CD4-positive, alpha-beta T cell treated with Interleukin-21 for 1 hour (primary cell): Measurements from ENCODE around the gene CACNA2D1.

Experiments
- DNase-seq: peaks from one replicate; pipeline ENCODE4 v3.0.0-alpha.2; 2020

The CACNA2D1 gene

GRCh38 chr7:82270870-82271269 is 172.7 kb downstream of the CACNA2D1 start:
- no peak for DNase-seq

- no peak for DNase-seq
These were observed 174.9 kb downstream of the CACNA2D1 start for GRCh38 chr7:82268632-82269031.

- DNase-seq = no peak
These were observed 177.5 kb downstream of the CACNA2D1 start for GRCh38 chr7:82266081-82266480.

GRCh38 chr7:82264783-82265305 is 178.7 kb downstream of the CACNA2D1 start:
- DNase-seq = no peak

DNA sequence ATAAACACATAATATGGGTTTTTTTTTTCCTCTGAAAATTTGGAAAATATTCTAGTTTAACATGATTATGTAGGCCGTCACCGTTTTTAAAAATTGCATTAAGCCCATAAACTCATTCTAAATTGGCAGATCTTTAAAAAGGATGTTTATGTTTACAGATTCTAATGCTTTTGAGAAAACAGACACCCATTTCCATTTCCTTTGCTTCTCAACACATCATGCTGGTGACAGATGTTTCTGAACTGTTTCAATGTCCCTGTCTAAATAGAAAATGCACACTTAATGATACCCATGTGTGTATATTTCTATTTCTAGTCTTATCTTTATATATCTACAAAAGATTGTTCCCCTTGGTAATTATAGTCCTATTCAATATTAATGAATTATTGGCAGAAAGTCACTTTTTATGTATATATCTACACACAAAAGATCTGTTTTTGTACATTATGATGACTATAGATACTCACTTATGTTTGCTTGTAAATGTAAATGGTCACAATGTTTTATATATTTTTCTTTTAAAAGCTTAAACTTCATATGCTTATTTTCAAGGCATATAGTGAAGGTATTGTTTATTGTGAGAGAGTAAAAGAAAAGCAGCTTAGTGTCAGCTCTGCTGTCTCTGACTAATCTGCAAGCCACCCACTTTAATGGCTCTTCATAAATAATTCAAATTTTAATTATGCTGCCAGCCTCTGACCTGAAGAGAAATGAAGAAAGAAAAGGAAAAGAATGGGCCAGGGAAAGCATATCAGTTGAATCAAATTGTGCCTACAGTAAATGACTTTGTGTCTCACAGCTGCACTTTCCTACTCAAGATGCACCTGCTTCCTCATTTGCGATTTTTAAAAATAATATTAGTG is 179.4 kb downstream of the CACNA2D1 start:
- no peak for DNase-seq

DNA sequence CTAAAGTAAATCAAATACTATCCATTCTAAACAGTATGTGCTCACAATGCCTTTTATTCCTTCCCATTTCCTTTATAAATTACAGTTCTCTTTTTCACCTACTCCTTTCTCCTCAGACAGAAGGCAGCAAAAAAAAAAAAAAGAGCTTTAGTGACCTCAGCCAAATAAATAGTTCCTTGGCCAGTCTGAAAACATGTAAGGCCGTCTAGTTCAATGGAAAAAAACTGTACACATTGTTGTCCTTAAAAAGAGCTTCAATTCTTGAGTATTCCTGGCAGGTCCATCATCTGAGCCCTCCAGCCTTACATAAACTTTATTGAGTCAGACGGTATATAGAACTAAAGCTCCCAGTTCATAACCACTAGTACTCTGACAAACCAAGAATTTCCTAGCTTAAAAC is 185.4 kb downstream of the CACNA2D1 start:
- no peak for DNase-seq

- DNase-seq = no peak
These were observed 186.4 kb downstream of the CACNA2D1 start for GRCh38 chr7:82257118-82257695.

GRCh38 chr7:82255706-82256105 is 187.9 kb downstream of the CACNA2D1 start:
- DNase-seq = no peak

DNA sequence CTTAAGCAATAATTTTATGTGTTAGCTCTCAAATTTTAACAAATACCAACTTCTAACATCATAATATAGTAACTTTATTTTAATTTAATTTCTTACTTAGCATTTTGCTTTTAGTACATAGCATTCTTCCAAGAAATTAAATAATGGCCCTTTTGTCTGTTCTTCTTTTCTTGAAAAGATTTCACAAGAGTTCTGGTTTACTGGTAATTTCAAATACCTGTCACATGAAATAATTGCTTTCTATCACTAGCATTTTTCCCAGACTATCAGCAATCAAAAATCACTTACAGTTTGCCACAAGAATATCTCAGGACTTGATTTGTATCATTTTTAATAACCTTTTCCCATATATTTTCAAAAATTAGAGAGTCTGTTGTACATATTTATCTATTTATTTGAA is 193.0 kb downstream of the CACNA2D1 start:
- DNase-seq = no peak

DNA sequence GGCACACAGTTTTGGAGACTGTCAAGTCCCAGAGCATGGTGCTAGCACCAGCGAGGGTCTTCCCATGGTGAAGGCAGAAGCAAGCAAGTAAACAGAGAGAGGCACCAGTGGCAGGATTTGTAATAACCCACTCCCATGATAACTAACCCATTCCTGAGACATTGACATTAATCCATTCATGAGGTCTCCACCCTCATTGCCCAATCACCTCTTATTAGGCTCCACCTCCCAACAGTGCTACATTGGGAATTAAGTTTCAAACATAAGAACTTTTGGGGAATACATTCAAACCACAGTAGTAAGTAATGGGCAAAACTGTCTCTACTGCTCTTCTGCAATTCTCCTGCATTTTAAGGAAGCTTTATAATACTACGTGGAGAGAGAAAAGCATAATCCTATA is 193.6 kb downstream of the CACNA2D1 start:
- DNase-seq = no peak

DNA sequence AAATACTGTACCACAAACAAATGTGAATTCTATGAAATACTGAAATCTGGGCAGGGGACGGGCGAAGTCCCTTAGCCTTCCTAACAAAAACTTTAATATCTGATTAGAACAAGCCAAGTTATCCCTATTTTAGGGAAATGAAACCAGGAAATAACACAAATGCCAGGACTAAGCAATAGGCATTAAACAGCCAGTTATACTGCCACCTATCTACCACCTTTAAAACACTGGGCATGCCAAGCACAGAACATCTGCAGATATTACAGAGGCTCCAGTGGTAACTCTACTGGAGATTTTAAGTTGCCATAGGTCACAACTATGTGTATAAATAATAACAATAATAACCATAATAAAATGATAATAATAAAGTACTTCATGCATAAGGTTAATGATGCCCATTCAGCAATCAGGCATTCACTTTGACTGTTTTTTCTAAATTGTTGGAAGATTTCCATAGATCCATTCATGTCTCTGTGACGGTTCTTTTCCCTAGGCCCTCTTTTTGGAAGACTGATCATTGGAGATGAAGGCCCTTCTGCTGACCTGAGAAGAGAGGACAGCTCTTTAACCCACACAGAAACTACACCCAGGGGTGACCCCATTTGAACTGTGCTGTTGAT is 195.7 kb downstream of the CACNA2D1 start:
- DNase-seq = no peak

DNA sequence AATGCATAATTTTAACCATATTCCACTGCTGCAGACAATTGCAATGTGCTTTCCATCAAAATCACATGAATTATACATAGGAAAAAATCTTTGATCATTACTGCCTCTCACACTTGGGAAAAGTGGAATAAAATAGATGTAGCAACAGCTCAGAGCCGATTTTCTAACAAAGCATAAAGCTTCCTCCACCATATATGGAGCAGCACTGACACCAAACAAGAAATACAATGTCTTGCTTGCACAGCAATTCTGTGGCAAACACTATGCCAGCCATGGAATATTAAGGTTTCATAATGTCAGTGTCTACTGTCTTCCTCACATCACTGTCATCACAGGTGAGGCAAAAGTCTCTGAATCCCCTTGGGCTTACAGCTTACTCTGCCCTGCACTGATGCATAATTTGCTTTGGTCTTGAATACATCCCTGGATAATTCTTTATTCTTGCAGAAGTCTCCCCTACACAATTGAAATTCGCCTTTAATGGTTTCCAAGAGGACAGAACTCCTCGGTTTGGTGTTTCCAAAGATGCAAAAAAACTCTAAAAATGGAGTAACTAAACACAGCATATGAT is 198.5 kb downstream of the CACNA2D1 start:
- no peak for DNase-seq

- DNase-seq = no peak
These were observed 202.2 kb downstream of the CACNA2D1 start for GRCh38 chr7:82241356-82241755.

GRCh38 chr7:82235713-82236112 is 207.9 kb downstream of the CACNA2D1 start:
- DNase-seq = no peak

- DNase-seq = no peak
These were observed 209.0 kb downstream of the CACNA2D1 start for GRCh38 chr7:82234457-82235049.

- no peak for DNase-seq
These were observed 212.6 kb downstream of the CACNA2D1 start for GRCh38 chr7:82230811-82231581.

DNA sequence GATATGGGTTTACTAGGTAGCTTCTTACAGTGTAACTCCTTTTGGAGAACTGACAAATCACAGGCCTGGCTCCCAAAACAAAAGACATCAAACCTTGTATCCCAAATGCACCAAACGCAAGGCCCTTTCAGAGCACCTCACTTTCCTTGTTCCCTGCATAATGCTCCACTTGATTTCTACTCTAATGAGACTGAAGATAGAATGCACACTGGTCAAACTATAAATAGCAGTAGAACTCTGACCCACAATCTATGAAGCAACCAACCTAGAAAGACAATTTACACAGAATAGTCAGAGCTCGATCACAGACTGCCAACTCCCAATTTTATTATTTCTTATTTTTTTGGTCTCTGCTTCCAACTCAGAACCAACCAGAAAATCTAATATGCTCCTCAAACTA is 214.4 kb downstream of the CACNA2D1 start:
- DNase-seq = no peak

GRCh38 chr7:82226191-82226590 is 217.4 kb downstream of the CACNA2D1 start:
- DNase-seq = no peak

GRCh38 chr7:82224529-82224928 is 219.0 kb downstream of the CACNA2D1 start:
- no peak for DNase-seq

- no peak for DNase-seq
These were observed 220.0 kb downstream of the CACNA2D1 start for GRCh38 chr7:82223580-82223979.

DNA sequence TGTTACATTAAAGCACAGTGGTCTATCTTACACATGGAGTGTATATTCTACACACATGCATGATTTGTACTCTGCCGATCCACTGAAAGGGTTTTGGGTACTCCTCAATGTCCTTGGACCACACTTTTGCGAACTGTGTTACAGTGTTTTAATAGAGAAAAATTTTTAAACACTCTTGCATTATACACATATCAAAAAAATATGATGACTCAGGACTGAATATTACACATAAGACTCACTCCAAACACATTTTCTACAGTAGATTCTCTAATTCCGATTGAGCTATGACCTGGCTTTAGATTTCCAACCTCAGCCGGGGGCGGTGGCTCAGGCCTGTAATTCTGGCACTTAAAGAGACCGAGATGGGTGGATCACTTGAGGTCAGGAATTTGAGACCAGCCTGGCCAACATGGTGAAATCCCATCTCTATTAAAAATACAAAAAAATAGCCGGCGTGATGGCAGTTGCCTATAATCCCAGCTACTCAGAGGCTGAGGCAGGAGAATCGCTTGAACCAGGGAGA is 222.4 kb downstream of the CACNA2D1 start:
- no peak for DNase-seq

DNA sequence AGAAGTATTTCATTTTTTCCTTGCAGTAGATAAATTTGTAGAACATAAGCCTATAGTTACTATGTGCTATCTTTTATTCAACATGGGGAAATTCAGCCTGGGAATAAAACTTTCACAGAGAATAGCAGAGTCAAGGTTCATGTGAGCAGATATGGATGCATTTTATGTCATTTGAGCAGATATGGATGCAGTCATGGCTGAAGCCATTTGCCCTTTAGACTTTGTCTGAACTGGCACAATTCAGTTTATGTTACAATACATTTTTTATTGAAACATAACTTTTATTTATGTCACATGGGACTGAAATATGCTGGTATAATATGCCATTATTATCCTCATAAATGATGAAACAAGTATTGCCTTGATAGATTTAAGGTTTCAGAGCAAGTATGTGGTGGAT is 231.1 kb downstream of the CACNA2D1 start:
- no peak for DNase-seq
